K562 (cell line): ENCODE data around the gene PRCC. TPM values are rescaled to one million over a fixed set of nuclear protein-coding genes. Genes with fewer than 3 reads are reported as not detected.

Experiments
- FOXK1 ChIP-seq: sonication (generic); formaldehyde crosslinking; IDR thresholded peaks from 2 replicates; pipeline ENCODE4 v1.8.0; 2022; ENCODE audit warnings: missing genetic modification reagents, mild to moderate bottlenecking, borderline replicate concordance
- FOXK2 ChIP-seq, 2 experiments: fragments of 450-650 bp; IDR thresholded peaks in 1 of 2; conservative IDR thresholded peaks in 1 of 2; 2 replicates each; pipeline ENCODE4 v1.6.1; 2016; ENCODE audit warnings: low read depth in 2 of 2, mild to moderate bottlenecking in 1 of 2
- KLF10 ChIP-seq: fragments of 250-450 bp; sonication (Bioruptor Pico); IDR thresholded peaks from 2 replicates; pipeline ENCODE4 v1.6.1; 2021; ENCODE audit warnings: matching md5 sums
- SNIP1 ChIP-seq: fragments of 450-650 bp; IDR thresholded peaks from 2 replicates; pipeline ENCODE4 v1.7.1; 2017; ENCODE audit warnings: low read depth, mild to moderate bottlenecking
- ZNF263 ChIP-seq: sonication (generic); formaldehyde crosslinking; IDR thresholded peaks from 2 replicates; pipeline ENCODE4 v1.8.0; 2022; ENCODE audit warnings: mild to moderate bottlenecking, missing genetic modification reagents, borderline replicate concordance
- ZNF778 ChIP-seq: fragments of 450-650 bp; formaldehyde crosslinking; IDR thresholded peaks from 2 replicates; pipeline ENCODE4 v1.4.0; 2020; ENCODE audit warnings: mild to moderate bottlenecking, moderate library complexity
- polyA plus RNA-seq, 8 experiments: library from polyadenylated mRNA; depleted of rRNA in 4 of 8; stranded (reverse) in 5 of 8; unstranded in 3 of 8; fragments of >200 nt; fragmentation: Nextera tagmentation in 2 of 8; fragmentation: Illumina TruSeq in 1 of 8; extraction: Ambion mirVana in 2 of 8; extraction: Trizol in 1 of 8; gene quantifications; 2 replicates each; pipeline versions ENCODE4 v1.2.1 to v1.2.3, GENCODE V29; 2011 to 2014; ENCODE audit warnings: inconsistent platforms in 1 of 8, missing spikeins in 1 of 8
- total RNA-seq, 7 experiments: library from RNA; depleted of rRNA in 6 of 7; stranded (reverse); fragments of >200 nt in 6 of 7; fragmentation: Illumina TruSeq in 2 of 7; extraction: Trizol in 2 of 7; gene quantifications; 2 replicates each; pipeline versions ENCODE4 v1.2.1 to v1.2.3, GENCODE V29; 2011 to 2021; ENCODE audit warnings: low replicate concordance in 1 of 7
- TF ChIP-seq, protein P1 (sequence below): sonication (generic); formaldehyde crosslinking; IDR thresholded peaks from 2 replicates; pipeline ENCODE4 v1.8.1; 2023; ENCODE audit warnings: mild to moderate bottlenecking, missing genetic modification reagents, moderate library complexity
- TF ChIP-seq, protein P2 (sequence below): fragments of 250-450 bp; sonication (Bioruptor Pico); IDR thresholded peaks from 2 replicates; pipeline ENCODE4 v1.4.0; 2020
- TF ChIP-seq, protein P3 (sequence below): sonication (generic); IDR thresholded peaks from 2 replicates; pipeline ENCODE4 v1.6.1; 2016
- TF ChIP-seq, protein P4 (sequence below): fragments of 150-350 bp; IDR thresholded peaks from 2 replicates; pipeline ENCODE4 v1.6.1; 2014; ENCODE audit warnings: low read depth, mild to moderate bottlenecking, low read length, borderline replicate concordance

The PRCC gene
- total and polyA plus RNA-seq, 9 of the 15 experiments (the other 6 are each of a cell fraction or from before 2014, with no cell fraction given), result 23.9 to 201 (median 41.1) TPM

DNA sequence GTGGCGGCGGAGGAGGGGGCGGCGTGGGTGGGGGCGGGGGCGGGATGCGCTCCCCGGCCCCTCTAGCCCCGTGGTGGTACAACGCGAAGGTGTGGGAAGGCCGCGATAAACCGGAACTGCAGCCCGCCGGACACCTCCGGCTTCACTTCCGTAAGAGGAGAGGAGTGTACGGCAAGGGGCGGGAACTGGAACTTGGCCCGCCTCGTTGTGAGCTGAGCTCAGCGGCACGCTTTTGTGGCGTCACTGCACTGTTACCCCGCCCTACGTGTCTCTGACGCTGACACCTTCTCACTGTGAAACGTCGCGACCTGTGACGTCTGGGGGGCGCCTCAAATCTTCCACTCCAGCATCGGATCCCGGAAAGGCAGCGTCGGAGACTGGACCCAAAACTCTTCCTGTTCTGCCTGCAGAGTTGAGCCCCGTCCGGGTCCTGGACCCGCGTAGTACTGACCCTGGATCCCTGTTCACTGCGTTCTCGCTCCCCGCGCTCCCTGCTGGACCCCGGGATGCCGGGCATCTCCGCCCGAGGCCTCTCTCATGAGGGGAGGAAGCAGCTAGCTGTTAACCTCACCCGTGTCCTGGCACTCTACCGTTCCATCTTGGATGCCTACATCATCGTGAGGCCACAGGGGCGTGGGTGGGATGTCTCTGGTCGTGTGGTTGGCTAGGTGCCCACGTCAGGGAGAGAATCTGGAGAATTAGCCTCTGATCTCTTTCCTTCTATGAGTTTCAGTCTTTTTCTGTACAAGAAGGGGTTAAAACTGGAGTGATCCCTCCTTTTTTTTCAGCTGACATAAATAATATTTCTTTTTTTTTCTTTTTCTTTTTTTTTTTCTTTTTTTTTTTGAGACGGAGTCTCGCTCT lies 38.5 kb upstream of the PRCC start, which contains the start of gene ISG20L2 (continued):
- TF ChIP-seq, protein P1, sequence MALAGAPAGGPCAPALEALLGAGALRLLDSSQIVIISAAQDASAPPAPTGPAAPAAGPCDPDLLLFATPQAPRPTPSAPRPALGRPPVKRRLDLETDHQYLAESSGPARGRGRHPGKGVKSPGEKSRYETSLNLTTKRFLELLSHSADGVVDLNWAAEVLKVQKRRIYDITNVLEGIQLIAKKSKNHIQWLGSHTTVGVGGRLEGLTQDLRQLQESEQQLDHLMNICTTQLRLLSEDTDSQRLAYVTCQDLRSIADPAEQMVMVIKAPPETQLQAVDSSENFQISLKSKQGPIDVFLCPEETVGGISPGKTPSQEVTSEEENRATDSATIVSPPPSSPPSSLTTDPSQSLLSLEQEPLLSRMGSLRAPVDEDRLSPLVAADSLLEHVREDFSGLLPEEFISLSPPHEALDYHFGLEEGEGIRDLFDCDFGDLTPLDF (CRISPR knock-in tag), result no peak
- TF ChIP-seq FOXK2 (conservative IDR thresholded peaks at IDR 0.05 in 1 of 2, IDR thresholded peaks at IDR 0.05 in 1 of 2; ENCODE audit: low read depth in 2 of 2), result peak; percentile 58 to 86
- TF ChIP-seq KLF10 (CRISPR knock-in tag), result no peak
- no peak for TF ChIP-seq FOXK1 (CRISPR knock-in tag)
- TF ChIP-seq, protein P2, sequence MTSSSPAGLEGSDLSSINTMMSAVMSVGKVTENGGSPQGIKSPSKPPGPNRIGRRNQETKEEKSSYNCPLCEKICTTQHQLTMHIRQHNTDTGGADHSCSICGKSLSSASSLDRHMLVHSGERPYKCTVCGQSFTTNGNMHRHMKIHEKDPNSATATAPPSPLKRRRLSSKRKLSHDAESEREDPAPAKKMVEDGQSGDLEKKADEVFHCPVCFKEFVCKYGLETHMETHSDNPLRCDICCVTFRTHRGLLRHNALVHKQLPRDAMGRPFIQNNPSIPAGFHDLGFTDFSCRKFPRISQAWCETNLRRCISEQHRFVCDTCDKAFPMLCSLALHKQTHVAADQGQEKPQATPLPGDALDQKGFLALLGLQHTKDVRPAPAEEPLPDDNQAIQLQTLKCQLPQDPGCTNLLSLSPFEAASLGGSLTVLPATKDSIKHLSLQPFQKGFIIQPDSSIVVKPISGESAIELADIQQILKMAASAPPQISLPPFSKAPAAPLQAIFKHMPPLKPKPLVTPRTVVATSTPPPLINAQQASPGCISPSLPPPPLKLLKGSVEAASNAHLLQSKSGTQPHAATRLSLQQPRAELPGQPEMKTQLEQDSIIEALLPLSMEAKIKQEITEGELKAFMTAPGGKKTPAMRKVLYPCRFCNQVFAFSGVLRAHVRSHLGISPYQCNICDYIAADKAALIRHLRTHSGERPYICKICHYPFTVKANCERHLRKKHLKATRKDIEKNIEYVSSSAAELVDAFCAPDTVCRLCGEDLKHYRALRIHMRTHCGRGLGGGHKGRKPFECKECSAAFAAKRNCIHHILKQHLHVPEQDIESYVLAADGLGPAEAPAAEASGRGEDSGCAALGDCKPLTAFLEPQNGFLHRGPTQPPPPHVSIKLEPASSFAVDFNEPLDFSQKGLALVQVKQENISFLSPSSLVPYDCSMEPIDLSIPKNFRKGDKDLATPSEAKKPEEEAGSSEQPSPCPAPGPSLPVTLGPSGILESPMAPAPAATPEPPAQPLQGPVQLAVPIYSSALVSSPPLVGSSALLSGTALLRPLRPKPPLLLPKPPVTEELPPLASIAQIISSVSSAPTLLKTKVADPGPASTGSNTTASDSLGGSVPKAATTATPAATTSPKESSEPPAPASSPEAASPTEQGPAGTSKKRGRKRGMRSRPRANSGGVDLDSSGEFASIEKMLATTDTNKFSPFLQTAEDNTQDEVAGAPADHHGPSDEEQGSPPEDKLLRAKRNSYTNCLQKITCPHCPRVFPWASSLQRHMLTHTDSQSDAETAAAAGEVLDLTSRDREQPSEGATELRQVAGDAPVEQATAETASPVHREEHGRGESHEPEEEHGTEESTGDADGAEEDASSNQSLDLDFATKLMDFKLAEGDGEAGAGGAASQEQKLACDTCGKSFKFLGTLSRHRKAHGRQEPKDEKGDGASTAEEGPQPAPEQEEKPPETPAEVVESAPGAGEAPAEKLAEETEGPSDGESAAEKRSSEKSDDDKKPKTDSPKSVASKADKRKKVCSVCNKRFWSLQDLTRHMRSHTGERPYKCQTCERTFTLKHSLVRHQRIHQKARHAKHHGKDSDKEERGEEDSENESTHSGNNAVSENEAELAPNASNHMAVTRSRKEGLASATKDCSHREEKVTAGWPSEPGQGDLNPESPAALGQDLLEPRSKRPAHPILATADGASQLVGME, result peak; percentile 19; the same call in 1 of the 2 replicates
- TF ChIP-seq ZNF263 (CRISPR knock-in tag), result no peak
- TF ChIP-seq ZNF778 (CRISPR knock-in tag), result no peak
- TF ChIP-seq SNIP1, result no peak
- TF ChIP-seq, protein P3, sequence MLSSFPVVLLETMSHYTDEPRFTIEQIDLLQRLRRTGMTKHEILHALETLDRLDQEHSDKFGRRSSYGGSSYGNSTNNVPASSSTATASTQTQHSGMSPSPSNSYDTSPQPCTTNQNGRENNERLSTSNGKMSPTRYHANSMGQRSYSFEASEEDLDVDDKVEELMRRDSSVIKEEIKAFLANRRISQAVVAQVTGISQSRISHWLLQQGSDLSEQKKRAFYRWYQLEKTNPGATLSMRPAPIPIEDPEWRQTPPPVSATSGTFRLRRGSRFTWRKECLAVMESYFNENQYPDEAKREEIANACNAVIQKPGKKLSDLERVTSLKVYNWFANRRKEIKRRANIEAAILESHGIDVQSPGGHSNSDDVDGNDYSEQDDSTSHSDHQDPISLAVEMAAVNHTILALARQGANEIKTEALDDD, result no peak
- TF ChIP-seq, protein P4, sequence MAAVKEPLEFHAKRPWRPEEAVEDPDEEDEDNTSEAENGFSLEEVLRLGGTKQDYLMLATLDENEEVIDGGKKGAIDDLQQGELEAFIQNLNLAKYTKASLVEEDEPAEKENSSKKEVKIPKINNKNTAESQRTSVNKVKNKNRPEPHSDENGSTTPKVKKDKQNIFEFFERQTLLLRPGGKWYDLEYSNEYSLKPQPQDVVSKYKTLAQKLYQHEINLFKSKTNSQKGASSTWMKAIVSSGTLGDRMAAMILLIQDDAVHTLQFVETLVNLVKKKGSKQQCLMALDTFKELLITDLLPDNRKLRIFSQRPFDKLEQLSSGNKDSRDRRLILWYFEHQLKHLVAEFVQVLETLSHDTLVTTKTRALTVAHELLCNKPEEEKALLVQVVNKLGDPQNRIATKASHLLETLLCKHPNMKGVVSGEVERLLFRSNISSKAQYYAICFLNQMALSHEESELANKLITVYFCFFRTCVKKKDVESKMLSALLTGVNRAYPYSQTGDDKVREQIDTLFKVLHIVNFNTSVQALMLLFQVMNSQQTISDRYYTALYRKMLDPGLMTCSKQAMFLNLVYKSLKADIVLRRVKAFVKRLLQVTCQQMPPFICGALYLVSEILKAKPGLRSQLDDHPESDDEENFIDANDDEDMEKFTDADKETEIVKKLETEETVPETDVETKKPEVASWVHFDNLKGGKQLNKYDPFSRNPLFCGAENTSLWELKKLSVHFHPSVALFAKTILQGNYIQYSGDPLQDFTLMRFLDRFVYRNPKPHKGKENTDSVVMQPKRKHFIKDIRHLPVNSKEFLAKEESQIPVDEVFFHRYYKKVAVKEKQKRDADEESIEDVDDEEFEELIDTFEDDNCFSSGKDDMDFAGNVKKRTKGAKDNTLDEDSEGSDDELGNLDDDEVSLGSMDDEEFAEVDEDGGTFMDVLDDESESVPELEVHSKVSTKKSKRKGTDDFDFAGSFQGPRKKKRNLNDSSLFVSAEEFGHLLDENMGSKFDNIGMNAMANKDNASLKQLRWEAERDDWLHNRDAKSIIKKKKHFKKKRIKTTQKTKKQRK, result no peak
